Stimulated activated CD8-positive, alpha-beta memory T cell treated with anti-CD3 and anti-CD28 coated beads, Interleukin-7, amount 100 ng/mL, for 48 hours (primary cell): ENCODE data around the gene GNPTG.

Source experiments
- DNase-seq, 2 donors: peaks; one replicate each; pipeline ENCODE4 v3.0.0-alpha.2; 2020; ENCODE audit warnings: low read depth in 1 of 2; ENCODE audit errors: extremely low read depth in 1 of 2

The GNPTG gene

DNA sequence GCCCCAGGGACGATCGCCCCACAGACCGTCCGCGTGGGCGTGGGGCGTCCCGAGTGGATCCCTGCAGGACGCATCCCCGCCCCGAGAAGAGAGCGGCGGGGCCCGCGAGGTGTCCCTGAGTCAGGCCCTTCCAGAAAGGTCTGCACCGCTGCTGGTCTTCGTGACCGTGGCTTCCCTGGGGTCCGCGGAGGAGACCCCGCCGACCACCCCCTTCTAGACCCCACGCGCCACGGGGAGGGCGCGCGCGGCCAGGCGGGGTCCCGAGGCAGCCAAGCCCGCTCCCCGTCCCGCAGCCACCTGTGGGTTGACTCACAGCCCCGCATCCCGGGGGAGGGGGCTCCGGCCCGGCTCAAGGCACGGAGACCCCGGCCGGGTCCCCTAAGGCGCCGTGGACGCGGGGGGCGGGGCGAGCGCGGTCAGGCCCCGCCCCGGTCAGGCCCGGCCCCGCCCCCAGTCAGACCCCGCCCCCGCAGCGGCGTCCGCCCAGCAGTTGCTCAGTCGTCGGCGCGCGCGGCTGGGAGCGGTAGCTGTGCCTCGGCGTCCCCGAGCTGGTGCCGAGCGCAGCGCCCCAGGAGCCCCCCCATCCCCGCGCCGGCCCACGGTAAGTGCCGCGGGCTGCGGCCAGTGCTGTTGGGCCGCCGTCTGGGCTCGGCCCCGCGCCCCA is 18.4 kb upstream of the GNPTG start, which contains the start of gene BAIAP3:
Gene BAIAP3, plus strand, starts transcription at position 497 of the 664 bp plus-strand sequence. CDS start 4,905 bp downstream, outside the sequence.
- peak in 1 of 2 donors; percentile 20 for DNase-seq

DNA sequence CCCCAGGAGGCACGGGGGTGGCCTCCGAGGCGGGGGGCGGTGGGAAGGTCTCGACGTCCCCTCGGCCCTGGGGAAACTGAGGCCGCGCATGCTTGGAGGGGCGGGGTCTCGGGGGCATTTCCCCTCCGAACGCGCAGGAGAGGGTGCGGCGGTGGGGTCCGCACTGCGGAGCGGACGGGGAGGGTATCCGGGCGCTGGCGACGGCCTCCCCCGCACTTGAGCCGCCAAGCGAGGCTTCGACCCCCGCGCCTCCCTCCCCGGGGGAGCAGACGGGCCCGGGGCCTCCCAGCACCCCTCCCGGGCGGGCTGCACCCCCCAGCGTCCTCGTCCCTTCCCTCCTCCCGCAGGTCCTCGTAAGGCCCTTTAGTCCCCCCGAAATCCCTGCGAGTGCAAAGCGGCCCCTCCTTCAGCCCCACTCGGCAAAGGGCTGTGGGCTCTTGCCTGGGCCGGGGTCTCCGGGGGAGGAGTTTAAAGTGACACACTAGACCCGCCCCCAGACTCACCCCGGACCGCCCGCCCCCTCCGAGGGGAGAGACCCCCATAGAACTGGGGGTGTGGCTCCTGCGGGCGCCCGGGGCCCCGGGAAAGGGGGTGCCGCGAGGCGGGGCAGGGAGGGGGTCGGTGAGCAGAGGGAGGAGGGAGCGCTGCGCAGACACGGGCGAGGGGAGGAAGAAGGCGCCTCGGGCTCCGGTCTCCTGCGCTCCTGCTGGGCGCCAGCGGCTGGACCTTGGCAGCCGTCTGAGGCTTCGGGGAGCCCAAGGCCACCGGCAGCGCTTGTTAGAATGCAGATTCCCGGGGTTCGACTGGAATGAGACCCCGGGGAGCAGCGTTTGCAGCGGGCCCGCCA is 17.7 kb upstream of the GNPTG start:
- no peak for DNase-seq

DNA sequence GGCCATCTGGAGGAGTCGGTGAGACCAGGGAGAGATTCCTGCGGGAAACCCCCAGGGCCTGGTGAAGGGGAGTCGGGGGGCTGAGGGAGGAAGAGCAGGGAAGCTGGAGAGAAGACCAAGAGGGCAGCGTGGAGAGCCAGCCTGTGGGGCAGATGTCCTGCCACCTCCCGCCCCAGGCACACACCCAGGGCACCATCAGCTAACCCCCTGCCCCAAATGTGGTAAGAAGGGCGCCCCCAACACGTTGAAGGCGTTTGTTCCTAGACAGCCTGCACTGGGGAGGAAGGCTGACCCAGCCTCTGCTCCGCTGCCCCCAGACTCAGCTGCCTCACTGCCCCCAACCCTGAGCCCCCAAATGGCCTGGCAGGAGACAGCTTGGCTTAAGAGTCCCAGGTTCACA is 17.0 kb upstream of the GNPTG start:
- no peak for DNase-seq

DNA sequence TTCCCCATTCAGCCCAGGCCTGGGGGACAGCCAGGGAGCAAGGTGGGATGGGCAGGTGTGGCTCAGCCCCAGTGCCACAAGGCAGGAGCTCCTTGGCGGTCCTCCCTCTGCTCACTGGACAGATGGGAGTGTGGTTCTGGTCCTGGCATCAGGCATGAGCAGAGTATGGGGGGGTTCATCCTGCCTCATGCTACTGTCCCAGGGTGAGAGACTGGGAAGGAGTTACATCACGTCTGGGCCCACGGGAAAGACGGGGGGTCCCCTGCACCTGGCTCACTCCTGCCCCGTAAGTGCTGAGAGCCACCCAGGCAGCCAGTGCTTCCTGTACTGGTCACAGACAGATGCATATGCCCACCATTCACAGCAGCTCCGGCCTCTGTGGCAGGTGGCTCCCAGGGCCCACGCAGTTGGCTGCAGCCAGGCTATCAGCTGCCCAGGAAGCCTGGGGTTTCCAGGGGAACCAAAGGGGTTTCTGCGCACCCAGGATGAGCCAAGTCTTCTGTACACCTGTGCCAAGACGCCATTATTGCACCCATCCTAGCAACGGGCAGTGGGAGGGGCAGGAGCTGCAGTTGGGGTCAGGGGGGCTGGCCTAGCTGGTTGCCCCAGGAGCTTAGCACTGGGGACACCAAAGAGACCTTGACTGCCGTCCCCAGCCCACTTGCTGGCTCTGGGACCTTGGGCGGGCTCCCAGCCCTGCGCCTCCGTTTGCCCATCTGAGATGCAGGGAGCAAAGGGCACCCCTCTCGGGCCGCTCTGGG is 16.3 kb upstream of the GNPTG start:
- no peak for DNase-seq

DNA sequence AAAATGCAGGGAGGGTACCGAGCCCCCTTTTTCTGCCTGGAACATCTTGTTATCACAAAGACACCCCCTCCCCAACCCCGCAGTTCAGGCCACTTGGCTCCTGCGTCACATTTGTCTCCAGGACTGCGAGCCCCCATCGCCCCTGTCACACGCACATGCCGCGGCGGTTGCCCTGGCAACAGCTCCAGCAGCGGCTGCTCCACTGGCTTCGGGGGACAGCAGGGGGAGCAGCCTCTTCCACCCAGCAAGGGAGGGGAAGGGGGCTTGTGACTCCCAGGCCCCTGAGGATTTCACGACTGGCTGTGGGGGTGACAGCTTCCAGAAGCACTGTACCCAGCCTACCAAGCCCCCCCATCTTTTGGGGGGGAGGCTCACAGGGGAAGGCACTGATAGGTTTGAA is 15.7 kb upstream of the GNPTG start:
- DNase-seq: no peak

DNA sequence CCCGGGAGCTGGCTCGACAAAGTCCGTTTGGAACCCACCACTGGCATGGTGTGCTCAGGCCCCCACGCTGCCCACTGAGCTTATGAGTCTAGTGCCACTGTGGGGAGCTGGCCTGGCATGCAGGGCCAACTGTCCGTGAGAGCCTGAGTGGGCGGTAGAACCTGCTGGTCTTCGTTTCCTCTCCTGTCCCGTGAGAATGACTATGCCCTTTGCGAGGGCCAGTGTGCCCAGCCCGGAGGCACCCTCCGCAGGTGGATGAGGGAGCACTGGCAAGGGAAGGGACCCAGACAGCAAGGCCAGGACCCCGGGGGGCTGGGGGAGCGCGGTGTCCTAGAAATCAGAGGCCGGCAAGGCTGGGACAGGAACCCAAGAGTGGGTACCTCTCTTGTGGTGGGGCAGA is 15.1 kb upstream of the GNPTG start:
- no peak for DNase-seq

DNA sequence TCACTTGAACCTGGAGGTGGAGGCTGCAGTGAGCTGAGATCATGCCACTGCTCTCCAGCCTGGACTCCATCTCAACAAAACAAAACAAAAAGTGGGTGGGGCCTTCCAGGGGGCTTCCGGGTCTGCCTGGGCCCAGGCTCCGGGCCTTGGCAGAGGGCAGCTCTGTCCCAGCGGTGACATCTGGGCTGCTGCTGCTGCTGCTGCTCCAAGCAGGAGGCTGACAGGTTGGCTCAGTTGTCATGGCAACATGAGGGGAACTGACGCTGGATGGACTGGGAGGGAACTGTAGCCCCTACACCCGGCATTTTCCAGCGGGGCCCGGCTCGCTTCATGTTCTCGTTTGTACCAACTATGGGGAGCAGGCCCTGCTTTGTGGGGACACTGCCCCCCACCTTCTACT is 14.2 kb upstream of the GNPTG start:
- DNase-seq: no peak

DNA sequence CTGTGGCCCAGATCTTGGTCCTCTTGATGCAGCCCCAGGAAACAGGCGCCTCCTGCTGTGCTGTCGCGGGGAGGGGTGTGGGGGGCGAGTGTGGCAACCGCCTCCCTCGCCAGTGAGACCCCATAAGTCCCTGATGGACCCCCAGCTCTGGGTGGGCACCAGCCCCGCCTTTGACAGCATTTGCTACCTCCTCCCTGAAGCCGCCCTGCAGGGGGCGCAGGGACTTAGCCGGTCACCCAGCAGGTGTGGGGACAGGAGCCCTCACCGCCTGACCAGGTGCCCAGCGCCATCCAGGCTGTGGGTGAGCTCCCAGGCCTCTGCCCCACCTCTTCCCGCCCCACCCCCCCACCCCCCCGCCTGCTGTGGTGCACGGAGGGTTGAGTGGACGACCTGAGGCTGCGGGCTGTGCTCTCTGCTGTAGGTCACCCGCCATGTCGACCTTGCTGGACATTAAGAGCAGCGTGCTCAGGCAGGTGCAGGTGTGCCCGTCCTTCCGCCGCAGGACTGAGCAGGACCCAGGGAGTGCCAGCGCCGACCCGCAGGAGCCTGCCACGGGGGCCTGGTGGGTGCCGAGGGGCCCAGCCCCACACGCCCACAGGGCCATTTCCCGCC is 13.5 kb upstream of the GNPTG start:
- DNase-seq: no peak

DNA sequence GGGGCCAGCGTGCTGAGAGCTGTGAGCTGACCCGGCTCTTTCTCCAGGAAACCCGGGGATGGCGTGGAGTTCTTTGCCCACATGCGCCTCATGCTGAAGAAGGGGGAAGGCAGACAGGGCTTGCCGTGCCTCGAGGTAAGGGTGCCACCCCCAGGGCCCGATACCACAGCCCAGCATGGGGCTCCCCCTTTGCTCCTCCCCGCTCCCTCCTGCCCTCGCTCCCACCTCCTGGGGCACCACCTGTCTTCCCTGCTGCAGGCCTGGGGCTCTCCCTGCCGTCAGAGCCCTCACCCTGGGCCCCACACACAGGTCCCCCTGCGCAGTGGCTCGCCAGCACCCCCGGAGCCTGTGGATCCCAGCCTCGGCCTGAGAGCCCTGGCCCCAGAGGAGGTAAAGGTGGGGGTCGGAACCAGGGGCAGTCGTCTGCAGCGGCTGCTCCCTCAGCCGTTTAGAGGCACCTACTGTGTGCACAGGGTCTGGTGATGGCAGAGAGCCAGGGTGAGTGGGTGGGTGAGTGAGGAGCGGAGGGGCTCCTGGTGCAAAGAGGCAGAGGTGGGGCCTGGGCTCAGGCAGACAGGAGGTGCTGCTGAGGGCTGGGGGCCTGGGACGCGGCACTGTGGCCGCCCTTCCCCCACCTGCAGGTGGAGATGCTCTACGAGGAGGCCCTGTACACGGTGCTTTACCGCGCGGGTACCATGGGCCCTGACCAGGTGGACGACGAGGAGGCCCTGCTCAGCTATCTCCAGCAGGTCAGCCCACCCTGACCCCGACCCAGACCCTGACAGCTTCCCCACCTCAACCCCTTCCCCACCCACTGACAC is 12.7 kb upstream of the GNPTG start:
- DNase-seq: no peak

DNA sequence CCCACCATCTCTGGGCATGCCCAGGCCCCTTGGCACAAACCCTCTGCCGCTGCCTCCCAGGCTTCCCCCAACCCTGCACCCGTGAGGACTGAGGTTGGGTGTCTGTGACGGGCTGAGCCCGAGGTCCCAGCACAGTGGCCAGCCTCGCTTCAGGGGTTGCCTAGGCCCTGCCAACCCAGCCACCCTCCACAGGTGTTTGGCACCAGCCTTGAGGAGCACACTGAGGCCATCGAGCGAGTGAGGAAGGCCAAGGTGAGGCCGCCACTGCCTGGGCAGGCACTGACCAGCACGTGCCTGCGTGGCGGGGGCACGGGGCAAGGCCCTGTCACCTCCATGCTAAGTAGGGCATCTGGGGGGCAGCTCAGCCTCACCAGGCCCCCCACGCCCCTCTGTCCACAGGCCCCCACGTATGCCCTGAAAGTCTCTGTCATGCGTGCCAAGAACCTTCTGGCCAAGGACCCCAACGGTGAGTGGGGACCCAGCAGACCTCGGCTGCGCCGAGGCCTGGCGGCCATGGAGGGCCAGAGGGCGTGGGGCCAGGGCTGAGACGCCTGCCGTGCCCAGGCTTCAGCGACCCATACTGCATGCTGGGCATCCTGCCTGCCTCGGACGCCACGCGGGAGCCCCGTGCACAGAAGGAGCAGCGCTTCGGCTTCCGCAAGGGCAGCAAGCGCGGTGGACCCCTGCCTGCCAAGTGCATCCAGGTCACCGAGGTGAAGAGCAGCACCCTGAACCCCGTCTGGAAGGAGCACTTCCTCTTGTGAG is 10.8 kb upstream of the GNPTG start:
- no peak for DNase-seq

DNA sequence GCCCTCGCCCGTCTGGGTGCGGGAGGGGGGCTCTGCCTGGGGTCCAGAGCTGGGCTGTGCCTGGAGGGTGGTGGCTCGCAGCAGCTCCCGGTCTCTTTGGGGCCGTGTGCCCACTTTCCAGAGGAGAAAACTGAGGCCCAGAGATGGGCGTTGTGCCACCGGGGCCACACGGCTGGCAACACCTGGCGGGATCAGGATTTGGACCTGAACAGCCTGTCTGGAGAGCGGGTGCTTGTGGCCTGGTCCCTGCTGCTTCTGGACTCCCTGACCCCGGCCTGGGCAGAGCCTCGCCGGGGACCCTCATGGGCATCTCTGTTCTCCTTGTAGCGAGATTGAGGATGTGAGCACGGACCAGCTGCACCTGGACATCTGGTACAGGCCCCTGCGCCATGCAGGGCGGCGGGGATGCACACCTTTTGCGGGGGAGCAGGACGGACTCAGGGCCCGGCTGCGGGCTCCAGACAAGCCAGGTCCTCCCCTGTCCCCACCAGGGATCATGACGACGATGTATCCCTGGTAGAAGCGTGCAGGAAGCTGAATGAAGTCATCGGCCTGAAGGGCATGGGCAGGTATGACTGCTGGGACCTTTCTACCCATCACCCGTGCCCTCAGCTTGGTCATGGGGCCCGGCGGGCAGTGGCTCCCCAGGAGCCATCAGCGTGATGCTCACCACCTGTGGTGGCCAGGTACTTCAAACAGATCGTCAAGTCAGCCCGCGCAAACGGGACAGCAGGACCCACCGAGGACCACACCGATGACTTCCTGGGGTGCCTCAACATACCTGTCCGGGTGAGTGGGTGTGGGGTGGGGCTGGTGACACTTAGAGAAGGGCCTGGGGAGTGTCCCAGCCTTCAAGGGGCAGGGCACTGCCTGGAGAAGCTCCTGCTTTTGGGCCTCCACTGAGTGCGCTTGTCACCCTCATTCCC is 10.0 kb upstream of the GNPTG start:
- DNase-seq: no peak

DNA sequence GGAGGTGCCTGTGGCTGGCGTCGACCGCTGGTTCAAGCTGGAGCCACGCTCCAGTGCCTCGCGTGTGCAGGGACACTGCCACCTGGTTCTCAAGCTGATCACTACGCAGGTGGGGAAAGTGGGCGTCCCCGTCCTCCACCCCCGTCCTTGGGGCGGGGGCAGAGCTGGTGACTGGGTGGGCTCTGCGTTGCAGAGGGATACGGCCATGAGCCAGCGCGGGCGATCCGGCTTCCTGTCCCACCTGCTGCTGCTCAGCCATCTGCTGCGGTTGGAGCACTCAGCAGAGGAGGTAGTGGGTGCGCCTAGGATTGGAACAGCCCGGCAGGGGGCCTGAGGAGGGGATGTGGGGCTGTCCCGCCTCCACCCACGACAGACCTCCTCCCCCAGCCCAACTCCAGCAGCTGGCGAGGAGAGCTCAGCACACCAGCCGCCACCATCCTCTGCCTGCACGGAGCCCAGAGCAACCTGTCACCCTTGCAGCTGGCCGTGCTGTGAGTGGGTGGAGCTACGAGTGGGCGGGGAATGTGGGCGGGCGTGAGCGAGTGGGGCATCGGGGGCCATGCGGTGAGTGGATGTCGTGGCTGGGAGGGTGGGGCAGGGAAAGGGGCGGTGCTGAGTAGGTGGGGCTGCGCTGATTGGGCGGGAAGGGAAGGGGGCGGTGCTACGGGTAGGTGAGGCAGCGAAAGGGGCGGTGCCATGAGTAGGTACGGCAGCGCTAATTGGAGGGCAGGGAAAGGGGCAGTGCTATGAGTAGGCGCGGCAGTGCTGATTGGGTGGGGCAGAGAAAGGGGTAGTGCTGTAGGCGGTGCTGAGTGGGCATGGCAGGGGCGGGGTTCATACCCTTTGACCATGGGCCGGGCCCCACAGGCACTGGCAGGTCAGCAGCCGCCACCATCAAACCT is 9.0 kb upstream of the GNPTG start:
- peak; percentile 82 to 94 for DNase-seq

DNA sequence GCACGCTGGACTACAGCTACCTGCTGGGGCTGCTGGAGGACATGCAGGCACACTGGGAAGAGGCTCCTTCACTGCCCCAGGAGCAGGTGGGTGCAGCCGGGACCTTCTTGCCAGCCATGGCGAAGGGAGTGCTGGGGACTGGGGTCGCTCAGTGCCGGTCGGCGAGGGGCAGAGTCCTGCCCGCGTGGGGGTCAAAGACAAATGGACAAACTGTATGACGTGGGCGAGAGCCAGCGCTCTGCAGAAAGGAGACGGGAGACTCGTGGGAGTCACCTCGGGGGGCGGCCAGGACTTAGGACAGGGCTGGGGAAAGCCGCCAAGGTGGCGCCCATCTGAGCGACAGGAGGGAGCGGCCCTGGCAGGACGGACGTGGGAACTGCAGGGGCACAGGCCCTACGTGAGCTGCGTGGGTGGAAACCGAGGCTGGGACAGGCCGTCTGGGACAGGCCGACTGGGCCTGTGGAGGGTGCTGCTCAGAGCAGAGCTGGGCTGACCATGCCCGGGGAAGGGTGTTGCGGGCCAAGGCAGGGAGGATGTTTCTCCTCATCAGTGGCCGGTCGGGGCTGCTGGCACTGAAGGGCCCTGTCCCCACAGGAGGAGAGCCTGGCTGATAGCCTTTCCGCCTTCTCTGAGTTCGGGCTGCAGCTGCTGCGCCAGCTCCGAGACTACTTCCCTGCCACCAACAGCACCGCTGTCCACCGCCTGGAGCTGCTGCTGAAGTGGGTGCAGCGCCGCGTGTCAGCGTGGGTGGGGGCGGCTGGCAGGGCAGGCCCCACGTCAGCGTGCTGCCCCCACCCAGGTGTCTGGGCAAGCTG is 8.1 kb upstream of the GNPTG start:
- DNase-seq: no peak

DNA sequence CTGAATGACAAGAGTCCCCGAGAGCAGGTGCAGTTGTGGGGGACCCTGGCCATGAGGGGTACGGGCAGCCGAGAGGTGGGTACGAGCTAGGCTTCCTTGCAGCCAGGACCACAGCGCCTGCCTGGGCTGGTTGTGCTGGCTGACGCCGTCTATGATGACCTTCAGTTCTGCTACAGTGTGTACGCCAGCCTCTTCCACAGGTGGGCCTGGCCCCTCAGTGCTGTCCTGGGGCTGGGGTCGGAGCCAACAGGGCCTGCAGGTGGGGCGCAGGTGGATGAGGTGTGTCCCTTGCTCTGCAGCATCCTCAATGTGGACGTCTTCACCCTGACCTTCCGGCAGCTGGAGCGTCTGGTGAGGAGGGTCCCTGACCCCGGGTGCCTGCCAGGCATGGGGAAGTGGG is 7.2 kb upstream of the GNPTG start:
- DNase-seq: no peak

DNA sequence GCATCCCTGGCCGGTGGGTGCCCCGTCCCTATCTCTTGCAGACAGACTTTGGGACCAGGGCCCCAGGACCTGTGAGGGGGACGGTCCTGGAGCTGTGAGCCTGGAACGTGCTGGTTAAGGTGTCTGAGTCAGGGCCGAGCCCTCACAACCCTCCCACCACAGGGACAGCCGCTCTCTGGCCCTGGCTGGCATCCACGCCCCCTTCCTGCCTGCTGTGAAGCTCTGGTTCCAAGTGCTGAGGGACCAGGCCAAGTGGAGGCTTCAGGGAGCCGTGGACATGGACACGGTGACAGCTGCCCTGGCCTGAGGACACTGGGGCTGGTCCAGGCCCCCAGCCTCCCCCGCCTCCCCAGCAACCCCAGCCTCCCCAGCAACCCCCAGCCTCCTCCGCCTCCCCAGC is 6.6 kb upstream of the GNPTG start:
- DNase-seq: no peak

DNA sequence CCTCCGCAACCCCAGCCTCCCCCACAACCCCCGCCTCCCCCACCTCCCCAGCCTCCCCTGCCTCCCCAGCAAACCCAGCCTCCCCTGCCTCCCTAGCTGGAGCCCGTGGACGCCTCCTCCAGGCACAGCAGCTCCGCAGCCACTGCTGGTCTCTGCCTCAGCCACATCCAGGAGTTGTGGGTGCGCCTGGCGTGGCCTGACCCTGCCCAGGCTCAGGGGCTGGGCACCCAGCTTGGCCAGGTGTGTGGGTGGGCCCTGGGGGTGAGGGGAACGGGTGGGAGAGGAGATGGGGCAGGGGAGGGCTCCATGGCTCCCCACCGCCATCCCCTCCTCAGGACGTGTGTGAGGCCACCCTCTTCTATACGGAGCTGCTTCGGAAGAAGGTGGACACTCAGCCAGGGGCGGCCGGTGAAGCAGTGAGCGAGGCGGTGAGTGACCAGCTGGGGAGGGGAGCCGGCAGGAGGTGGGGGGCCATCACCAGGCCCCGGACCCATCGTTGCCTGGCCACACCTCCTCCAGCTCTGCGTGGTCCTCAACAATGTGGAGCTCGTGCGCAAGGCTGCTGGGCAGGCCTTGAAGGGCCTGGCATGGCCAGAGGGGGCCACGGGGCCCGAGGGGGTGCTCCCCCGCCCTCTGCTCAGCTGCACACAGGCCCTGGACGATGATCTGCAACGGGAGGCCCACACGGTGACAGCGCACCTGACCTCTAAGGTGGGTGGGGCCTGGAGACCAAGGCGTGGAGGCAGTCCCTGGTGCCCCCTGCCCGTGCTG is 5.9 kb upstream of the GNPTG start:
- DNase-seq: no peak
